K562 (cell line): Measurements from ENCODE around the gene CYTH1. TPM values are rescaled to one million over a fixed set of nuclear protein-coding genes. Genes with fewer than 3 reads are reported as not detected.

ENCODE experiments used
- ATAC-seq: fragments of 200-7000 bp; cut with Tn5 transposase; 3 replicates; pipeline ENCODE4 v1.9.1; 2020; ENCODE audit warnings: moderate library complexity
- BruUV-seq: library from RNA; stranded (reverse); fragments of 400-500 nt; replicated peaks from 2 replicates; lab custom pipeline; 2021; lab: Mats Ljungman, UMichigan
- CTCF ChIA-PET: fragments of 300-600 bp; formaldehyde crosslinking; extraction: SDS; loops from one replicate; lab custom pipeline; 2021; ENCODE audit warnings: low intra/inter-chr PET ratio; lab: Yijun Ruan, JAX
- POLR2A ChIA-PET: fragments of 300-600, 350-650 bp; sonication (Branson Sonifier 250); formaldehyde crosslinking; extraction: SDS; loops from one replicate; lab custom pipeline; 2021; ENCODE audit warnings: antibody characterized with exemption, inconsistent platforms; lab: Yijun Ruan, JAX
- DNase-seq, 4 experiments: peaks; one replicate each; pipeline versions ENCODE4 v3.0.0 to v3.0.0-alpha.2; 2011 to 2018; ENCODE audit warnings: low spot score in 3 of 4, mixed read lengths in 3 of 4; ENCODE audit errors: extremely low read depth in 1 of 4
- FAIRE-seq: peaks from 2 replicates; lab custom pipeline; 2011; peaks lifted over from hg19 to GRCh38; lab: Jason Lieb, UNC
- H2AFZ ChIP-seq: 2 replicates; pipeline ENCODE4 v1.6.0; 2011; ENCODE audit warnings: low read depth, low read length, control low read depth, inconsistent platforms
- H3K27ac ChIP-seq: fragments of 200-600 bp; 3 replicates; pipeline ENCODE4 v1.8.0; 2011; ENCODE audit warnings: low read depth, mild to moderate bottlenecking, control low read depth, inconsistent platforms, low read length, moderate library complexity, mixed read lengths; ENCODE audit errors: extremely low read depth
- H3K27me3 ChIP-seq, 2 experiments: fragments of 300-600 bp in 1 of 2; 2 replicates in 1 of 2; 3 replicates in 1 of 2; pipeline versions ENCODE4 v1.6.0 to v1.8.0; 2011; ENCODE audit warnings: inconsistent platforms in 2 of 2, low read length in 2 of 2, mild to moderate bottlenecking in 1 of 2, mixed read lengths in 1 of 2, moderate library complexity in 1 of 2; ENCODE audit not compliant: control insufficient read depth in 2 of 2, insufficient read depth in 2 of 2
- H3K36me3 ChIP-seq: fragments of 300-600 bp; 3 replicates; pipeline ENCODE4 v1.8.0; 2011; ENCODE audit warnings: mild to moderate bottlenecking, low read length, inconsistent platforms; ENCODE audit not compliant: control insufficient read depth, insufficient read depth
- H3K4me1 ChIP-seq, 2 experiments: fragments of 200-600 bp in 1 of 2; replicated peaks in 1 of 2; 2 replicates in 1 of 2; 3 replicates in 1 of 2; pipeline versions ENCODE4 v1.5.1 to v1.8.0; 2011; ENCODE audit warnings: inconsistent platforms in 2 of 2, low read length in 2 of 2, mild to moderate bottlenecking in 1 of 2, mixed read lengths in 1 of 2, moderate library complexity in 1 of 2; ENCODE audit not compliant: control insufficient read depth in 2 of 2, insufficient read depth in 2 of 2
- H3K4me2 ChIP-seq: 2 replicates; pipeline ENCODE4 v1.6.1; 2011; ENCODE audit warnings: low read length, control low read depth, inconsistent platforms, mixed read lengths; ENCODE audit not compliant: insufficient read depth
- H3K4me3 ChIP-seq: fragments of 200-600 bp; sonication (generic), shearing (Covaris generic); 2 replicates; pipeline ENCODE4 v1.5.1; 2016; ENCODE audit warnings: control low read depth, inconsistent platforms
- H3K79me2 ChIP-seq: fragments of 200-600 bp; 3 replicates; pipeline ENCODE4 v1.8.0; 2011; ENCODE audit warnings: low read length, inconsistent platforms; ENCODE audit not compliant: control insufficient read depth, insufficient read depth
- H3K9ac ChIP-seq, 2 experiments: 2 replicates each; pipeline versions ENCODE4 v1.6.0 to v1.6.1; 2011; ENCODE audit warnings: low read depth in 2 of 2, low read length in 2 of 2, control low read depth in 1 of 2, inconsistent platforms in 1 of 2, mild to moderate bottlenecking in 1 of 2, mixed read lengths in 1 of 2; ENCODE audit not compliant: insufficient read depth in 1 of 2
- H3K9me1 ChIP-seq: one replicate; pipeline ENCODE4 v1.6.0; 2011; ENCODE audit warnings: inconsistent platforms, mild to moderate bottlenecking, low read length, moderate library complexity; ENCODE audit not compliant: control insufficient read depth, insufficient read depth
- H3K9me3 ChIP-seq: replicated peaks from 2 replicates; pipeline ENCODE4 v1.5.1; 2011; ENCODE audit warnings: low read depth, low read length, inconsistent platforms; ENCODE audit not compliant: control insufficient read depth, insufficient read depth
- H4K20me1 ChIP-seq: replicated peaks from 2 replicates; pipeline ENCODE4 v1.6.1; 2011; ENCODE audit warnings: low read length, inconsistent platforms, mixed read lengths; ENCODE audit not compliant: control insufficient read depth, insufficient read depth
- CEBPG ChIP-seq, 3 experiments: fragments of 200-800 bp in 1 of 3; sonication (Bioruptor generic) in 1 of 3; sonication (generic) in 1 of 3; formaldehyde crosslinking in 1 of 3; IDR thresholded peaks in 2 of 3; conservative IDR thresholded peaks in 1 of 3; 2 replicates each; pipeline versions ENCODE4 v1.6.1 to v1.8.0; 2016 to 2022; ENCODE audit warnings: missing compliant biosample characterization in 2 of 3, missing genetic modification characterization in 2 of 3, mild to moderate bottlenecking in 1 of 3, missing genetic modification reagents in 1 of 3
- FOXP4 ChIP-seq: sonication (generic); formaldehyde crosslinking; IDR thresholded peaks from 2 replicates; pipeline ENCODE4 v1.8.0; 2022; ENCODE audit warnings: mild to moderate bottlenecking, missing genetic modification reagents, borderline replicate concordance
- GTF2A2 ChIP-seq: IDR thresholded peaks from 2 replicates; pipeline ENCODE4 v1.6.1; 2016; ENCODE audit warnings: mild to moderate bottlenecking, missing genetic modification characterization, missing compliant biosample characterization
- IRF9 ChIP-seq: fragments of 450-650 bp; IDR thresholded peaks from 2 replicates; pipeline ENCODE4 v1.6.1; 2016; ENCODE audit warnings: missing biosample characterization, missing genetic modification characterization
- NR2C2 ChIP-seq, 2 experiments: fragments of 200-800 bp in 1 of 2; sonication (Bioruptor generic) in 1 of 2; sonication (generic) in 1 of 2; formaldehyde crosslinking in 1 of 2; IDR thresholded peaks; 2 replicates each; pipeline versions ENCODE4 v1.6.1 to v1.8.0; 2016 to 2022; ENCODE audit warnings: mild to moderate bottlenecking in 1 of 2, missing compliant biosample characterization in 1 of 2, missing genetic modification characterization in 1 of 2, missing genetic modification reagents in 1 of 2
- POU5F1 ChIP-seq: fragments of 150-350 bp; IDR thresholded peaks from 2 replicates; pipeline ENCODE4 v1.6.1; 2014; ENCODE audit warnings: borderline replicate concordance, low read length, low read depth, mild to moderate bottlenecking; ENCODE audit not compliant: partially characterized antibody
- PYGO2 ChIP-seq: fragments of 450-650 bp; IDR thresholded peaks from 2 replicates; pipeline ENCODE4 v1.6.1; 2016; ENCODE audit warnings: mild to moderate bottlenecking, missing genetic modification characterization, moderate library complexity, missing compliant biosample characterization
- RFX5 ChIP-seq: IDR thresholded peaks from 2 replicates; pipeline ENCODE4 v1.6.1; 2011; ENCODE audit warnings: low read depth, mild to moderate bottlenecking, improper control_type of control experiment, low read length
- SETDB1 ChIP-seq: IDR thresholded peaks from one replicate; pipeline ENCODE4 v1.6.1; 2012; ENCODE audit warnings: low read length, control low read depth, inconsistent platforms
- SNRNP70 ChIP-seq: fragments of 200-400 bp; formaldehyde crosslinking; optimal IDR thresholded peaks from 2 replicates; pipeline ENCODE3; 2017; ENCODE audit warnings: low read depth, low read length
- SPI1 ChIP-seq: IDR thresholded peaks from 2 replicates; pipeline ENCODE4 v1.6.1; 2011; ENCODE audit warnings: low read depth, low read length, control low read depth, borderline replicate concordance
- ZBTB34 ChIP-seq: fragments of 250-450 bp; sonication (Bioruptor Pico); IDR thresholded peaks from 2 replicates; pipeline ENCODE4 v1.8.0; 2021; ENCODE audit warnings: mild to moderate bottlenecking, moderate library complexity
- WGBS: fragments of 100-300 bp; shearing (Covaris generic); methylation state at CpG from one replicate; pipeline ENCODE4 v1.1.6; 2016; ENCODE audit warnings: low coverage, mixed read lengths; ENCODE audit not compliant: insufficient coverage; ENCODE audit errors: missing lambda C conversion rate; 5-methylcytosine and 5-hydroxymethylcytosine counted together
- in situ Hi-C: fragments of 300-500 bp; cut with MboI; formaldehyde crosslinking; loops from 4 replicates; pipeline ENCODE4 v1.15.0; 2018; ENCODE audit warnings: inconsistent platforms, mixed read lengths
- intact Hi-C: fragments of 100-400 bp; cut with micrococcal nuclease; formaldehyde crosslinking; loops from 2 replicates; pipeline ENCODE4 v1.14.2; 2022
- polyA plus RNA-seq, 8 experiments: library from polyadenylated mRNA; depleted of rRNA in 4 of 8; stranded (reverse) in 5 of 8; unstranded in 3 of 8; fragments of >200 nt; fragmentation: Nextera tagmentation in 2 of 8; fragmentation: Illumina TruSeq in 1 of 8; extraction: Ambion mirVana in 2 of 8; extraction: Trizol in 1 of 8; gene quantifications; 2 replicates each; pipeline versions ENCODE4 v1.2.1 to v1.2.3, GENCODE V29; 2011 to 2014; ENCODE audit warnings: inconsistent platforms in 1 of 8, missing spikeins in 1 of 8
- total RNA-seq, 7 experiments: library from RNA; depleted of rRNA in 6 of 7; stranded (reverse); fragments of >200 nt in 6 of 7; fragmentation: Illumina TruSeq in 2 of 7; extraction: Trizol in 2 of 7; gene quantifications; 2 replicates each; pipeline versions ENCODE4 v1.2.1 to v1.2.3, GENCODE V29; 2011 to 2021; ENCODE audit warnings: low replicate concordance in 1 of 7

The CYTH1 gene
- total and polyA plus RNA-seq, 9 of the 15 experiments (the other 6 are each of a cell fraction or from before 2014, with no cell fraction given), result 0.52 to 27.7 (median 16.8) TPM

GRCh38 chr17:78818152-78818846 is 36.2 kb upstream of the CYTH1 start:
- no peak overlapping the region for H3K27ac ChIP-seq
- BruUV-seq, result TSS peak; percentile 19
- POLR2A ChIA-PET, result interaction anchor here (0.6 to 1.8 kb wide), 5 partner anchors 10 to 111 kb away, joined by 3 to 5 read pairs (median 4); no protein-coding TSS in a partner anchor
- no peak for DNase-seq
- H3K27me3 ChIP-seq, result no peaks in the 10 kb centered on the region
- in situ Hi-C loops, result no loop called here
- peaks cover 4 to 5% of the 10 kb centered on the region in 2 experiments; a peak in 4 of 5 replicates for H3K4me1 ChIP-seq
- no peak for FAIRE-seq
- 0 out of 2 replicates have a peak, but pooled peaks have one; percentile 5 for TF ChIP-seq CEBPG (CRISPR knock-in tag; IDR thresholded peaks at IDR 0.05)
- TF ChIP-seq CEBPG (tag; conservative IDR thresholded peaks at IDR 0.05 in 1 of 2, IDR thresholded peaks at IDR 0.05 in 1 of 2), result no peak
- TF ChIP-seq NR2C2 (CRISPR knock-in tag; IDR thresholded peaks at IDR 0.05), result no peak
- TF ChIP-seq NR2C2 (tag; IDR thresholded peaks at IDR 0.05), result no peak
- TF ChIP-seq SNRNP70, result no peak
- TF ChIP-seq SPI1, result no peak
- no peak for TF ChIP-seq ZBTB34 (CRISPR knock-in tag)
- TF ChIP-seq POU5F1, result no peak
- TF ChIP-seq FOXP4 (CRISPR knock-in tag), result no peak
- TF ChIP-seq GTF2A2, result 0 out of 2 replicates have a peak, but pooled peaks have one; percentile 26
- TF ChIP-seq IRF9 (tag), result no peak
- TF ChIP-seq SETDB1, result no peak
- TF ChIP-seq RFX5, result no peak
- no peak for TF ChIP-seq PYGO2 (tag)
- CTCF ChIA-PET, result no interaction called here
- ATAC-seq, result no peak
- no peaks in the 10 kb centered on the region for H3K9me3 ChIP-seq
- H3K4me2 ChIP-seq, result no peak overlapping the region
- no peak overlapping the region for H3K9ac ChIP-seq
- H3K36me3 ChIP-seq, result peaks cover 91% of the 10 kb centered on the region
- H3K4me3 ChIP-seq, result no peak overlapping the region
- no peaks in the 10 kb centered on the region for H3K9me1 ChIP-seq
- 91% methylated on average over 18 of the region's 19 CpGs for WGBS
- no peak overlapping the region for H2AFZ ChIP-seq
- no peaks in the 10 kb centered on the region; the same call in 2 of the 3 replicates for H3K79me2 ChIP-seq
- intact Hi-C loops, result no loop called here
- peaks cover under 1% of the 10 kb centered on the region; the same call in 1 of the 2 replicates for H4K20me1 ChIP-seq
